ENCODE results near the gene CDH11. TPM values are rescaled to one million over a fixed set of nuclear protein-coding genes. Genes with fewer than 3 reads are reported as not detected.

CDH11 gene
- polyA plus RNA-seq, 1 donor (not counting 4 experiments of a cell fraction or from before 2014, with no cell fraction given), result 36.8 TPM

DNA sequence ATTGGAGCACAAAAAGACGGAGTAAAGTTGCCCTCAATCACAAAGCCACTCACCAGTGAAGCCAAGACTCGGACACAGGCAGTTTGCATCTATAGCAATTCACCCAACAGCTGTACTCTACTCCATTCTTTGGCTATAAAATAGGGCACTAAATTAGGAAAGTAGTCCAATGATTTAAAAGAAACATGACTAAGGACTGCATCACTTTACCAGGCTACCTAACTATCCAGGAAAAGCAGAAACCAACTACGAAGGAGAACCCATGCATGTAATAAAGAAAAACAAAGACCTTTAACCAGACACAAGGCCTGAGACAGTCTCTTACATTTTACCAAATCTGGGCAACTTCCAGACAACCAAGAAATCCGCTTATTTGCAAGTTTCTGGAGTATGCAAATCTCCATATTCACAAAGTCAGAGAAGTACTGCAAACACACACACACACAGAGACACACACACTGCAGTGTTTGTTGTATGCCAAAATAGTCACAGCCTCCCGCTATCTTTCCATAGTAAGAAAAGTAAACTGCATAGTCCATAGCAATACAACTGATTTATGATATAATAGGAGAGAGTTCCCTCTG is 59.8 kb downstream of the CDH11 start:
- Histone ChIP-seq H2AFZ (ENCODE audit: control insufficient read depth, low read length) (no peak overlapping the region), H3K4me1 (ENCODE audit: control insufficient read depth, extremely low read depth, insufficient read depth, low read length) (peaks cover 8% of the 10 kb centered on the region), H3K4me2 (ENCODE audit: control insufficient read depth, extremely low read depth, insufficient read depth, low read depth, low read length) (no peak overlapping the region), H3K4me3 (ENCODE audit: control insufficient read depth in 2 of 3, extremely low read depth in 1 of 3, insufficient read depth in 2 of 3, low read depth in 1 of 3, low read length in 3 of 3) (no peak overlapping the region), H3K27me3 (ENCODE audit: control insufficient read depth, extremely low read depth, insufficient read depth, low read length) (no peaks in the 10 kb centered on the region), H3K36me3 (ENCODE audit: control insufficient read depth in 2 of 2, extremely low read depth in 1 of 2, insufficient read depth in 2 of 2, low read length in 2 of 2) (no peaks in the 10 kb centered on the region), H3K9me1 (ENCODE audit: control insufficient read depth, extremely low read depth, insufficient read depth, low read length) (no peaks in the 10 kb centered on the region), H3K79me2 (ENCODE audit: control insufficient read depth, insufficient read depth, low read length) (peaks cover 39% of the 10 kb centered on the region), H3K9me3 (ENCODE audit: control insufficient read depth, low read depth, low read length) (no peaks in the 10 kb centered on the region), H3K9ac (ENCODE audit: control insufficient read depth, extremely low read depth, insufficient read depth, low read length) (no peak overlapping the region), H4K20me1 (ENCODE audit: control insufficient read depth, extremely low read depth, insufficient read depth, low read length) (no peaks in the 10 kb centered on the region), H3K27ac (ENCODE audit: control insufficient read depth, insufficient read depth, low read length) (no peak overlapping the region)
- TF ChIP-seq, protein P1, sequence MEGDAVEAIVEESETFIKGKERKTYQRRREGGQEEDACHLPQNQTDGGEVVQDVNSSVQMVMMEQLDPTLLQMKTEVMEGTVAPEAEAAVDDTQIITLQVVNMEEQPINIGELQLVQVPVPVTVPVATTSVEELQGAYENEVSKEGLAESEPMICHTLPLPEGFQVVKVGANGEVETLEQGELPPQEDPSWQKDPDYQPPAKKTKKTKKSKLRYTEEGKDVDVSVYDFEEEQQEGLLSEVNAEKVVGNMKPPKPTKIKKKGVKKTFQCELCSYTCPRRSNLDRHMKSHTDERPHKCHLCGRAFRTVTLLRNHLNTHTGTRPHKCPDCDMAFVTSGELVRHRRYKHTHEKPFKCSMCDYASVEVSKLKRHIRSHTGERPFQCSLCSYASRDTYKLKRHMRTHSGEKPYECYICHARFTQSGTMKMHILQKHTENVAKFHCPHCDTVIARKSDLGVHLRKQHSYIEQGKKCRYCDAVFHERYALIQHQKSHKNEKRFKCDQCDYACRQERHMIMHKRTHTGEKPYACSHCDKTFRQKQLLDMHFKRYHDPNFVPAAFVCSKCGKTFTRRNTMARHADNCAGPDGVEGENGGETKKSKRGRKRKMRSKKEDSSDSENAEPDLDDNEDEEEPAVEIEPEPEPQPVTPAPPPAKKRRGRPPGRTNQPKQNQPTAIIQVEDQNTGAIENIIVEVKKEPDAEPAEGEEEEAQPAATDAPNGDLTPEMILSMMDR (optimal IDR thresholded peaks at IDR 0.05 in 1 of 3, IDR thresholded peaks at IDR 0.05 in 1 of 3, conservative IDR thresholded peaks at IDR 0.05 in 1 of 3; ENCODE audit: extremely low read depth in 1 of 3, insufficient read depth in 2 of 3, low read length in 3 of 3), result no peak
- no peak for TF ChIP-seq EZH2 (IDR thresholded peaks at IDR 0.05; ENCODE audit: low read length)
- dilution Hi-C loops (cut with MboI; ENCODE audit: extremely low pct_ligation_motif_present, low sequenced_read_pairs), result no loop called here
- FAIRE-seq, result no peak
- no peak for DNase-seq (ENCODE audit: low read depth, low spot score)

DNA sequence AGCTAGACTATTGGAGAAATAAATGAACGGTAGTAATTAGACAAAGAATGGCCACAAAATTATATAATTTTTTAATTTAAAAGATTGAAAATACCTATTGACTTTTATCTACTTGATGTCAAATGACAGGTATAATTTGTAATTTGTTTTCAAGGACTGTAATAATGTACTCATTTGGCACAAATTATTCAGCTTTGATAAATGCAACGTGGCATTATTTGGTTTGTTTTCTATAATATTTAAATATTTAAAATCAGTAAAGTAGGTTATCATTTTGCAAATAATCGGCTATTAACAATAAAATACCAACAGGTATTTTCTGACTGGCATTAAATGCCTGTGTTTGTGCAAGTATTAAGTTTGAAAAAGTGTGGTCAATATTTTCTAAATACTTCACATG is 60.6 kb downstream of the CDH11 start:
- FAIRE-seq, result no peak
- Histone ChIP-seq H3K36me3 (ENCODE audit: control insufficient read depth in 2 of 2, extremely low read depth in 1 of 2, insufficient read depth in 2 of 2, low read length in 2 of 2) (no peaks in the 10 kb centered on the region), H3K27me3 (ENCODE audit: control insufficient read depth, extremely low read depth, insufficient read depth, low read length) (no peaks in the 10 kb centered on the region), H4K20me1 (ENCODE audit: control insufficient read depth, extremely low read depth, insufficient read depth, low read length) (no peaks in the 10 kb centered on the region), H3K4me3 (ENCODE audit: control insufficient read depth in 2 of 3, extremely low read depth in 1 of 3, insufficient read depth in 2 of 3, low read depth in 1 of 3, low read length in 3 of 3) (no peak overlapping the region), H3K9me3 (ENCODE audit: control insufficient read depth, low read depth, low read length) (no peaks in the 10 kb centered on the region), H3K4me1 (ENCODE audit: control insufficient read depth, extremely low read depth, insufficient read depth, low read length) (peaks cover 8% of the 10 kb centered on the region), H3K9ac (ENCODE audit: control insufficient read depth, extremely low read depth, insufficient read depth, low read length) (no peak overlapping the region), H2AFZ (ENCODE audit: control insufficient read depth, low read length) (no peak overlapping the region), H3K4me2 (ENCODE audit: control insufficient read depth, extremely low read depth, insufficient read depth, low read depth, low read length) (no peak overlapping the region), H3K9me1 (ENCODE audit: control insufficient read depth, extremely low read depth, insufficient read depth, low read length) (no peaks in the 10 kb centered on the region), H3K79me2 (ENCODE audit: control insufficient read depth, insufficient read depth, low read length) (peaks cover 39% of the 10 kb centered on the region), H3K27ac (ENCODE audit: control insufficient read depth, insufficient read depth, low read length) (no peak overlapping the region)
- dilution Hi-C loops (cut with MboI; ENCODE audit: extremely low pct_ligation_motif_present, low sequenced_read_pairs), result no loop called here
- DNase-seq (ENCODE audit: low read depth, low spot score), result no peak
- no peak for TF ChIP-seq EZH2 (IDR thresholded peaks at IDR 0.05; ENCODE audit: low read length)
- TF ChIP-seq, protein P1 (optimal IDR thresholded peaks at IDR 0.05 in 1 of 3, IDR thresholded peaks at IDR 0.05 in 1 of 3, conservative IDR thresholded peaks at IDR 0.05 in 1 of 3; ENCODE audit: extremely low read depth in 1 of 3, insufficient read depth in 2 of 3, low read length in 3 of 3), result no peak
